HG03064 (cell line): ENCODE results near the gene CDHR1.
"Not testable (repeated sequence)": the region's sequence is repeated elsewhere in the genome, so short reads cannot be mapped to it uniquely, and the experiment has no call there.

Experiments used
- ATAC-seq: cut with Tn5 transposase; IDR thresholded peaks from one replicate; pipeline ENCODE4 v1.9.1; 2021; ENCODE audit warnings: low read depth; ENCODE audit not compliant: unreplicated experiment

Gene CDHR1

GRCh38 chr10:84194424-84195043 is at the start of gene CDHR1:
TSS of gene CDHR1 (plus strand) at chr10:84194537. CDS start at chr10:84194761, 224 bp downstream.
- peak; percentile 75 for ATAC-seq

- ATAC-seq, result no peak
Observed at GRCh38 chr10:84147347-84147746, 47.0 kb upstream of the CDHR1 start.

- ATAC-seq, result not testable (repeated sequence)
Observed at GRCh38 chr10:84148006-84148597, 46.2 kb upstream of the CDHR1 start.

GRCh38 chr10:84149854-84150253 is 44.5 kb upstream of the CDHR1 start:
- ATAC-seq, result no peak

- ATAC-seq, result no peak
Observed at GRCh38 chr10:84152769-84153168, 41.6 kb upstream of the CDHR1 start.

GRCh38 chr10:84155521-84155920 is 38.8 kb upstream of the CDHR1 start:
- ATAC-seq, result no peak

GRCh38 chr10:84156009-84156408 is 38.3 kb upstream of the CDHR1 start:
- ATAC-seq, result no peak

GRCh38 chr10:84156768-84157167 is 37.6 kb upstream of the CDHR1 start:
- no peak for ATAC-seq

GRCh38 chr10:84158061-84158460 is 36.3 kb upstream of the CDHR1 start:
- no peak for ATAC-seq

- no peak for ATAC-seq
Observed at GRCh38 chr10:84158550-84158949, 35.8 kb upstream of the CDHR1 start.

- ATAC-seq, result no peak
Observed at GRCh38 chr10:84159076-84159685, 35.2 kb upstream of the CDHR1 start.

GRCh38 chr10:84160663-84161362 is 33.5 kb upstream of the CDHR1 start:
- ATAC-seq, result no peak

GRCh38 chr10:84163996-84164395 is 30.3 kb upstream of the CDHR1 start:
- no peak for ATAC-seq

- no peak for ATAC-seq
Observed at GRCh38 chr10:84164442-84164841, 29.9 kb upstream of the CDHR1 start.

GRCh38 chr10:84166620-84167288 is 27.6 kb upstream of the CDHR1 start:
- no peak for ATAC-seq

- not testable (repeated sequence) for ATAC-seq
Observed at GRCh38 chr10:84167289-84167653, 27.1 kb upstream of the CDHR1 start.

- not testable (repeated sequence) for ATAC-seq
Observed at GRCh38 chr10:84168382-84168781, 26.0 kb upstream of the CDHR1 start.

GRCh38 chr10:84171237-84171636 is 23.1 kb upstream of the CDHR1 start:
- not testable (repeated sequence) for ATAC-seq

GRCh38 chr10:84171700-84172466 is 22.5 kb upstream of the CDHR1 start:
- peak; percentile 23 for ATAC-seq
